ENCODE measurements around the gene SMYD4.

DNA sequence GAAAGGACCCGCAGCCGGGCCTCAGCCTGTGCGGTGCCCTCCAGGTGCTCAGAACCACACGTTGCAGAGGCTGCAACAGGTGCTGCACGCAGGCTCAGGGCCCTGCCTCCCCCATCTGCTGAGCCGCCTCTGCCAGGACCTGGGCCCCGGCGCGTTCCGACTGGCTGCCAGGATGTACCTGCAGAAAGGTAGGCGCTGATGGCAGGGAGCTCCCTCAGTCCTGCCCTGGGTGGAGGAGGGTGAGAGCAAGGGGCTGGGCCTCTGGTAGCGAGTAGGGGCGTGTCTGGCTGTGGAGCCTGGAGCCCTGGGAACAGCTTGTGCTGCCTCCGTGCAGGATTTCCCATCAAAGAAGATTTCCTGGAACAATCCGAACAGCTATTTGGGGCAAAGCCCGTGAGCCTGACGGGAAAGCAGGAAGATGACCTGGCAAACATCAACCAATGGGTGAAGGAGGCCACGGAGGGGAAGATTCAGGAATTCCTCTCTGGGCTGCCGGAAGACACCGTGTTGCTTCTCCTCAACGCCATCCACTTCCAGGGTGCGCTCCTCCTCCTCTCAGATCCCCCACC is 82.6 kb downstream of the SMYD4 start:
- TF ChIP-seq CTCF (IDR thresholded peaks at IDR 0.05) (no peak), POLR2AphosphoS5 (IDR thresholded peaks at IDR 0.05; ENCODE audit: insufficient read depth in 1 of 2, low read depth in 1 of 2) (peak; percentile 80 to 95), POLR2A (IDR thresholded peaks at IDR 0.05) (no peak)
